OCI-M2 (cell line): Measurements from ENCODE around the gene SETD4.
"Not testable (repeated sequence)": the region's sequence is repeated elsewhere in the genome, so short reads cannot be mapped to it uniquely, and the experiment has no call there.

ENCODE experiments used
- DNase-seq: peaks from one replicate; lab custom pipeline; 2025; ENCODE audit not compliant: unreplicated experiment; lab: John Stamatoyannopoulos, UW

The SETD4 gene

DNA sequence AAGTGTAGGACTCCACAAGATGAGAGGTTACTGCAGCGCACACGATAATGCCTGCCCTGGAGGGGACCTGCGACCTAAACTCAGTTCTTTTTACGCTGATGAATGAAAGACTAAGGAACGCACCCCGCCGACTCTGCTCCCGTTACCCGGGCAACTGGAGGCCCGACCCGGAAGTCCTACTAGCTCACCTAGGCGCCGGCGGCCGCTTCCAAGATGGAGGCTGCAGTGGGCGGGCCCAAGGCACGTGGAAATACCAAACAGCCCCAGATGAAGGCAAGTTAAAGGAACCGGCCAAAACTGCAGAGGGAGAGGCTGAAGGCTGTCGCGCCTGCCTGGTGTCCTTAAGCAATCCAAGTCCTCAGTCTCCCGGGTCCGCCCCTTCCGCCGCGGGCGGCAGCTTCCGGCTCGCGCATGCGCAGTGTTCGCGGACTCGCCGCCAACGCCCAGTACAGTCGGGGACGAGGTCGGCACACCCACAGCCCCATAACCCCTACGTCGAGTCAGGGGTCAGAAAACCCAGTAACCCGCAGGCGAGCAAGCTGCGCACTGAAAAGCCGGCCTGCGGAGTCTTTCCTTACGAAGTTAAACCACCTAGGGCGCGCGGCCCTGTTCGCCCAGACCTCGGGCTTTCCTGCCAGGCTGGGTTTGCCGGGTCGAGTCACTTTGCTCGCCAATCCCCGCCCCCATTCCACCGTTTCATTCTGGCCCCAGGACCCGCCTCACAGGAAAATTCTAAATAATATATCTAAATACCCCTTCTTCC, at the start of gene SETD4:
SETD4 (minus strand) TSS at position 368 of the 763 bp plus-strand sequence. CDS start 1,638 bp downstream, outside the sequence.
- peak; percentile 64 for DNase-seq

DNA sequence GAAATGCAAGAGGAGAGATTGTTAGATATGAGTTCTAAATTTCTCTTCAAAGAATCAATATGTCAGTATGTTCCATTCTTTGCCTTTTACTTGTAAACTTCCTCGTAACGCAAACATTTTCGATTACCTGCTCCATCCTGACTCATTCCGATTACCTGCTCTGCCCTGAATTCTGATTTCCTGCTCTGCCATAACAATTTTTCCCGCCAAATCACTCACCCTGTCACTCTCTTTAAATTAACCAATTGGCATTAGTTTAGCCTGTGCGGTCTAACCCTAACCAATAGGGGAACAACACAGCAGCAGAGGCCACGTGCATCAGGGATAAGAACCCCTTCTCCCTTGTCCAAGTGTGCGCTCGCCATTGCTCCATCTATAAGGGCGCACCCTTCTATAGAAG, 49.5 kb upstream of the SETD4 start:
- DNase-seq: no peak

DNA sequence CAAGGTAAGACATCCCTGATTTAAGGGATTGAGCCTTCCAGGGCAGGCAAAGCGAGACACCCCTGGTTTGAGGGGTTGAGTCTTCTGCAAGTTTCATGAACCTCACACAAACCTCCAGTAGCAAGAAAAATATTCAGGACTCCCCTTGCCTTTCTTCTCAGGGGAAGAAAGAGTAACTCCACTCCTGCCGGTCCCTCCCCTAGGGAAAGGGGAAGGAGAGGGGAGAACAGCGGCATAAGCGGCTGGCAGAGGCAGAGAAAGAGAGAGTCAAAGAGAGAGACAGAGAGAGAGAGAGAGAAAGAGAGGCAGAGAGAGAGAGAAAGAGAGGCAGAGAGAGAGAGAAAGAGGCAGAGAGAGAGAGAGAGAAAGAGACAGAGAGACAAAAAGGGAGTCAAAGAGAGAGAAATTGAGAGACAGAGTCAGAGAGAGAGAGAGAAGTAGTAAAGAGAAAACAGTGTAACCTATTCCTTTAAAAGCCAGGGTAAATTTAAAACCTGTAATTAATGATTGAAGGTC, 45.1 kb upstream of the SETD4 start:
- no peak for DNase-seq

- no peak for DNase-seq
These were observed 44.3 kb upstream of the SETD4 start for GRCh38 chr21:36104317-36105300.

- no peak for DNase-seq
These were observed 43.1 kb upstream of the SETD4 start for GRCh38 chr21:36103434-36103833.

DNA sequence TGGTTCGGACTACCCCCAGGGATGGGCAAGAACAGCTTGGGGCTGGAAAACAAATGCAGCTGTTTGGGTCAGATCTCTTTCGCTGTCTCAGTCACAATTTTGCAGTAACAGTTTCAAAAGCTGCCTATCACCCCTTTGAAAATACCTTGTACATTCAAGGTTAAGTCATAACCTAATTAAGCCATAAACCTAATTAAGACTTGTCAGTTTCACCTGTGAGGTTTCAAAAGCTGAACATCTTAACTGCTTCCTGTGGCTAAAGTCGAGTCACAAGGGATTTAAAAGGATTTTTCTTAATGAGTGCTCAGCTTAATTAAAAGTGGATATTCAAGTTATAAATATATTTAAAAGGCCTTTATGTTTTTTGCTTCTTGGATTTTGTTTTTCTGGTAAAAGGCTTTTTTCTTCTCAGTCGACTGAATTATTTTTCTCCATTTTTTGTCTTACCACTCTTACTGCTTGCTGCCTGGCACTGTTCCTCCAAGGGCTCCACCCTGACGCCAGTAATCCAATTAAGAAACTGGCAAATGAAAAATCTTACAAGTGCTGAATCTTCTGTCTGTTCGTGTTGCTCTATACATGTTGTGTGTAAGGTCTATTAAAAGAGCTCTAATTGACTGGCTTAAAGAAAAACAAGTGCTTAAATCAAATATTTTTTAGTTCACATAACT, 40.8 kb upstream of the SETD4 start:
- no peak for DNase-seq

DNA sequence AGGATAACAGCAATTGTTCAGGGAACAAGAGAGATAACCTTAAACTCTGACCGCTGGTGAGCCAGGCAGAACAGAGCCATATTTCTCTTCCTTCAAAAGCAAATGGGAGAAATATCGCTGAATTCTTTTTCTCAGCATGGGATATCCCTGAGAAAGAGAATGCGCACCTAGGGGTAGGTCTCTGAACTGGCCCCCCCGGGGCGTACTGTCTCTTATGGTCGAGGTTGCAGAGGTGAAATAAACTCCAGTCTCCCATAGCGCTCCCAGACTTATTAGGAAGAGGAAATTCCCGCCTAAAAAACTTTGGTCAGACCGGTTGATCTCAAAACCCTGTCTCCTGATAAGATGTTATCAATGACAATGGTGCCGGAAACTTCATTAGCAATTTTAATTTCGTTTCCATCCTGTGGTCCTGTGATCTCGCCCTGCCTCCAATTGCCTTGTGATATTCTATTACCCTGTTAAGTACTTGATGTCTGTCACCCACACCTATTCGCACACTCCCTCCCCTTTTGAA, 39.4 kb upstream of the SETD4 start:
- DNase-seq: not testable (repeated sequence)

DNA sequence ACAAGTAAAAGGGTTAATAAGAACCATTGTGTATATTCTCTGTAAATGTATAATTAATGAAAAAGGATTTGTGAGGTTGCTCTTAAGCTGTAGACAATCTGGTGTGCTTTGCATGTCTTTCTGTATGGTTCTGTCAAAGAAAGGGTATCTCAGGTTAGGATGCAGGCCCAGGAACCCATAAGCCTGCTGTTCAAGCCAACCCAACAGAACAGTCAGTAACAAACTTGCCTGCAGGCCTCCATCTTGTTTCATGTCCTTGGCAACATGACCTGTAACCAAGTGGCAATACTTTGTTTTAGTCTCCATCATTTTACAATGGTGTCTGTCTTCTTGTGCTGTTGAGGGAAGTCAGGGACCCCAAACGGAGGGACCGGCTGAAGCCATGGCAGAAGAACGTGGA, 38.7 kb upstream of the SETD4 start:
- DNase-seq: no peak

DNA sequence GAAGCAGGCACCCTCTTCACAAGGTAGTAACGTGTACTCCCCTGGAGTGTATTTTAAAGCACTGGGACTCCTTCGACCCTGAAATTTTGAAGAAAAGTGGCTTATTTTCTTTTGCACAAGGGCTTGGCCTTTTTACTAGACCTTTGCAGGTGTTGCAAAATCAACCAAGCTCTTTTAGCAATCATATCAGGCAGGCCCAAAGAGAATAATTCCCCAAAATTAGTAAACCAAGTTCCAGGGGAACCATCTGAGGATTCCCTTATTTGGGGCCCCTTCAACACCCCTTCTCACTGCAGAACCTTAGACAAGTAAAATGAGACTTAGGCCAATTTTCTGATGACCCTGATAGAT, 37.8 kb upstream of the SETD4 start:
- DNase-seq: no peak

DNA sequence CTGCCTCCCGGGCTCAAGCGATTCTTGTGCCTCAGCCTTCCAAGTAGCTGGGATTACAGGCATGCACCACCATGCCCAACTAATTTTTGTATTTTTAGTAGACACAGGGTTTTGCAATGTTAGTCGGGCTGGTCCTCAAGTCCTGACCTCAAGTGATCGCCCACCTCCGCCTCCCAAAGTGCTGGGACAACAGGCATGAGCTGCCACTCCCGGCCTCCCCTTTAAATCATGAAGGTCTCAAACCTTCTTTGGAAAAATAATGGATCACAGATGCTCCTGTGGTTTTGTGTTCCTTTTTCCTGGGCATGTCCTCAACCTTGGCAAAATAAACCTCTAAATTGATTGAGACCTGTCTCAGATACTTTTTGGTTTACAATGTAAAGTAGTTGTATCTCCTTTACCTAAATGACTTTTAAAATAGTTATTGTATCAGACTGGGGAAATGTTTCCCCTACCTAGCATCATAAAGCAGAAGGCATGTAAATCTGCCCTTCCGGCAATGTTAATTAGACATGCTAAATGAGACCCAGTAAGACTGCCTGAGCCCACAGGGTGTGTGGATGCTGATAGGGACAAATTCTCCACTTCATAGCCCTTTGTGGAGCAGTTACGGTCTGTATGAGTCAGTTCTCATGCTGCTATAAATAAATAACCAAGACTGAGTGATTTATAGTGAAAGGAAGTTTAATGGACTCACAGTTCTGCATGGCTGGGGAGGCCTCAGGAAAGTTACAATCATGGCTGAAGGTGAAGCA, 37.3 kb upstream of the SETD4 start:
- DNase-seq: no peak

GRCh38 chr21:36096398-36097290, 36.3 kb upstream of the SETD4 start:
- DNase-seq: no peak

- no peak for DNase-seq
These were observed 33.2 kb upstream of the SETD4 start for GRCh38 chr21:36093512-36093911.

DNA sequence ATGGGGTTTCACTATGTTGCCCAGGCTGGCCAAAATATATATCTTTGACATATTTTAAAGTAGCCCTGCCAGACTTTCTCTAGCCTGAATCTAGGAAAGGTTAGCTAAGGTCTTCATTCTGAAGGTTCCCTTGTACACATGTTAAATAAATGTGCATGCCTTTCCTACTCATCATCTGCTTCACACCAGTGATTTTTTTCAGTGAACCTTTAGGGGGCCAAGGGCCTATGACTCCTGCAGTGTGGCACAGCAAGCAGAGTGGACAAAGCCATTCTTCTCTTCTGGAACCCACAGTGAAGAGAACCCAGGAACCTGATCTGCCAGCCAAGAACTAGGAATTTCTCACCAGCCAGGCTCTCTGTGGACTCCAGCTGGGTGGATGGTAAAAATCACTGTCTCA, 32.4 kb upstream of the SETD4 start:
- no peak for DNase-seq

- no peak for DNase-seq
These were observed 29.6 kb upstream of the SETD4 start for GRCh38 chr21:36089946-36090345.

GRCh38 chr21:36087362-36088138, 27.2 kb upstream of the SETD4 start:
- no peak for DNase-seq

- DNase-seq: no peak
These were observed 21.9 kb upstream of the SETD4 start for GRCh38 chr21:36082237-36082664.

GRCh38 chr21:36080386-36080785, 20.1 kb upstream of the SETD4 start:
- DNase-seq: no peak

- no peak for DNase-seq
These were observed 19.3 kb upstream of the SETD4 start for GRCh38 chr21:36079671-36080070.
